Activated gamma-delta T cell treated with anti-CD3 and anti-CD28 coated beads, Interleukin-2, amount 50 U/mL, for 16 hours (primary cell): ENCODE measurements around the gene ORAI3.

Source experiments
- DNase-seq: peaks from one replicate; pipeline ENCODE4 v3.0.0-alpha.2; 2020; ENCODE audit warnings: low read depth

ORAI3 gene

DNA sequence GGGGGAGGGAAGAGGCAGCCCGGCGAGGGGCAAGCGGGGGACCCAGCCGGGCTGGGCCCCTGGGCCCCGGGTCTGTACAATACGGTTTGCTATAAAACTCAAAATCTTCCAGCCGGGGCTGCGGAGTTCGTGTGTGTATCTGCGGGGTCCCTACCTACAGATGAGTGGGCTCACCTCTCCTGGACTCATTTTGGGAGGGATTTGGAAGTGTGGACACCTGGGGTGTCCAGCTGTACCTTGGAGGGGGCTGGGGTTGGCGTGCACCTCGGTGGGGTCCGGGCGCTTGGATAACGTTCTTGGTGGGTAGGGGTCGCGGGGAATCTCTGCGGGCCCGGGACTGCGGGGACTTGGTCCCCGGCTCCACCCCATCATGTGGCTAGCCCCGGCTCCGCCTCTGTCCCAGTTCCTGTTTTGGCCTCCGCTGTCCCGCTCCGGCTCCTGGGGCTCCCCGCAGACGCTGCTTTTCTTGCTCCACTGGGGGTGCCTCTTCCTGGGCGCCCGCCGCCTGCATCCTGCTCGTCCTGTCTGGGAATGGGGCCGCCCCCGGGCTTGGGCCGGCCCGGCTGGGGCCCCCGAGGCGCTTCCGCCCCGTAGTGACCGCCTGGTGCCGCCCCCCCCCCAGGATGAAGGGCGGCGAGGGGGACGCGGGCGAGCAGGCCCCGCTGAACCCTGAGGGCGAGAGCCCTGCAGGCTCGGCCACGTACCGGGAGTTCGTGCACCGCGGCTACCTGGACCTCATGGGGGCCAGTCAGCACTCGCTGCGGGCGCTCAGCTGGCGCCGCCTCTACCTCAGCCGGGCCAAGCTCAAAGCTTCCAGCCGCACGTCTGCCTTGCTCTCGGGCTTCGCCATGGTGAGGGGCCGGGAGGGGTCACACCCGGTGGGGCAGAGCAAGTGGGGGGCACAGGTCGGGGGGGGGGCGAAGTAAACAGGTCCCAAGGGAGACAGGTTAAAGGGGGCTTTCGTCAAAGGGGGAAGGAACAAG, at the start of gene ORAI3:
Gene ORAI3, plus strand, starts transcription at position 402 of the 983 bp plus-strand sequence. Its CDS starts 222 bp downstream, at position 624.
- no peak for DNase-seq

- no peak for DNase-seq
Observed at GRCh38 chr16:30899794-30900193, 49.1 kb upstream of the ORAI3 start.

DNA sequence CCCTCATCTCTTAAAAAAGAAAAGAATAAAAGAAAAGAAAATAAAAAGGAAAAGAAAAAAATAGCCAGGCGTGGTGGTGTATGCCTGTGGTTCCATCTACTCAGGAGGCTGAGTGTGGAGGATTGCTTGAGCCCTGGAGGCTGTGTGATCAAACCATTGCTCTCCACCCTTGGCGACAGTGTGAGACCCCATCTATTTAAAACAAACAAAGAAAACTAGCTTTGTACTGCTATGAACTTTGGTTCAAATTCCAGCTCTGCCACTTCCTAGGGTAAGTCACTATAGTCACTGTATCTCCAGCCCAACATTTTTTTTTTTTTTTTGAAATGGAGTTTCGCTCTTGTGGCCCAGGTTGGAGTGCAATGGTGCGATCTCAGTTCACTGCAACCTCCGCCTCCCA, 48.3 kb upstream of the ORAI3 start:
- DNase-seq: no peak

DNA sequence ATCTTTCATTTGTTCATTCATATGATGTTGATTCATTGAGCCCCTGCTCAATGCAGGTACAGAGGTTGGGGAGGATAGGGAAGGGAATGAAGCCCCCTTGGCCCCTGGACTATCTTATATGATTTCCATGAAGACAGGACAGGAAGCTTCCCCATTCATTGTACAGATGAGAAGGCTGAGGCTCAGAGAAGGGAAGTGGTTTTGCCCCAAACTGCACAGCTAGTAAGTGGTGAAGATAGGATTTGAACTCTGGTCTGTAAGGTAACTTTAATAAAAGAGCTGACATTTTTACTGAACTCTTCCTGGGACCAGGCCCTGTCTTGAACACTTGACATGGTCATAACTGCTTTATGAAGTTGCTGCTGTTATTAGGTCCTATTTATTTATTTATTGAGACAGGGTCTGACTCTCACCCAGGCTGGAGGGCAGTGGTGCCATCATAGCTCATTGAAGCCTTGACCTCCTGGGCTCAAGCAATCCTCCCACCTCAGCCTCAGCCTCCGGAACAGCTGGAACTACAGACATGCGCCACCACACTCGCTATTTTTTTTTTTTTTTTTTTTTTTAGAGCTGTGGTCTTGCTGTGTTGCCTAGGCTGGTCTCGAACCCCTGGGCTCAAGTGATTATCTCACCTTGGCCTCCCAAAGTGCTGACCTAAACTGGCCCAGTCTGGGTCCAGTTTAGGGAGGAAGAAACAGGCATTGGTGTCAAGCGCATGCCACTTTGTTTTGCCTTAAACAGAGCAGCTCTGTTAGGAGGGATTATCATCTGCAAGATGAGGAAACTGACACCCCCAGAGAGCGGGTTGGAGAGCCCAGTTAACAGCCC, 47.5 kb upstream of the ORAI3 start:
- DNase-seq: no peak

DNA sequence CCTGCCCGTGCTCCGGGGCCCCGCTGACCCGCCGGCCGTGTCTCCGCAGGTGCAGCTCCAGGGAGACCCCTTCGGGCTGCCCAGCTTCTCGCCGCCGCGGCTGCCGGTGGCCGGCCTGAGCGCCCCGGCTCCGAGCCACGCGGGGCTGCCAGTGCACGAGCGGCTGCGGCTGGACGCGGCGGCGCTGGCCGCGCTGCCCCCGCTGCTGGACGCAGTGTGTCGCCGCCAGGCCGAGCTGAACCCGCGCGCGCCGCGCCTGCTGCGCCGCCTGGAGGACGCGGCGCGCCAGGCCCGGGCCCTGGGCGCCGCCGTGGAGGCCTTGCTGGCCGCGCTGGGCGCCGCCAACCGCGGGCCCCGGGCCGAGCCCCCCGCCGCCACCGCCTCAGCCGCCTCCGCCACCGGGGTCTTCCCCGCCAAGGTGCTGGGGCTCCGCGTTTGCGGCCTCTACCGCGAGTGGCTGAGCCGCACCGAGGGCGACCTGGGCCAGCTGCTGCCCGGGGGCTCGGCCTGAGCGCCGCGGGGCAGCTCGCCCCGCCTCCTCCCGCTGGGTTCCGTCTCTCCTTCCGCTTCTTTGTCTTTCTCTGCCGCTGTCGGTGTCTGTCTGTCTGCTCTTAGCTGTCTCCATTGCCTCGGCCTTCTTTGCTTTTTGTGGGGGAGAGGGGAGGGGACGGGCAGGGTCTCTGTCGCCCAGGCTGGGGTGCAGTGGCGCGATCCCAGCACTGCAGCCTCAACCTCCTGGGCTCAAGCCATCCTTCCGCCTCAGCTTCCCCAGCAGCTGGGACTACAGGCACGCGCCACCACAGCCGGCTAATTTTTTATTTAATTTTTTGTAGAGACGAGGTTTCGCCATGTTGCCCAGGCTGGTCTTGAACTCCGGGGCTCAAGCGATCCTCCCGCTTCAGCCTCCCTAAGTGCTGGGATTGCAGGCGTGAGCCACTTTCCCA, 46.6 kb upstream of the ORAI3 start:
- DNase-seq: peak; percentile 37

- no peak for DNase-seq
Observed at GRCh38 chr16:30903002-30903401, 45.9 kb upstream of the ORAI3 start.

DNA sequence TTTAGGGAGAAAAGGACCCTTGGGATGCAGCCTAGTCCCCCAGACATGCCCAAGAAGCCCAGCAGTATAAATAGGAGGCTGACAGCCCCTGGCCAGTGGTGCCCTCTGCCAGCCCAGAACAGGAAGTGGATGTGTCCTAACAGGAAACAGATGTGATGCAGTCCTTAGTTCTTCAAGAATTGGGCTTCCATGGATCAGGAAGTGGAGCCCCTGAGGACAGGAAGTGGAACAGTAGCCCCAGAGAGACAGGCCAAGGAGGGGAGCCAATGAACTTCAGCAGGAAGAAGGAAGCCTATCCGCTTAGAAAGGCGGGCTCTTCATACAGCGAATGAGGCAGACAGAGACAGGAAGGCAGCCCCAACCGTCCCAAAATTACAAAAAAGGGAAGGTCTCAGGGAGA, 45.3 kb upstream of the ORAI3 start:
- DNase-seq: no peak

DNA sequence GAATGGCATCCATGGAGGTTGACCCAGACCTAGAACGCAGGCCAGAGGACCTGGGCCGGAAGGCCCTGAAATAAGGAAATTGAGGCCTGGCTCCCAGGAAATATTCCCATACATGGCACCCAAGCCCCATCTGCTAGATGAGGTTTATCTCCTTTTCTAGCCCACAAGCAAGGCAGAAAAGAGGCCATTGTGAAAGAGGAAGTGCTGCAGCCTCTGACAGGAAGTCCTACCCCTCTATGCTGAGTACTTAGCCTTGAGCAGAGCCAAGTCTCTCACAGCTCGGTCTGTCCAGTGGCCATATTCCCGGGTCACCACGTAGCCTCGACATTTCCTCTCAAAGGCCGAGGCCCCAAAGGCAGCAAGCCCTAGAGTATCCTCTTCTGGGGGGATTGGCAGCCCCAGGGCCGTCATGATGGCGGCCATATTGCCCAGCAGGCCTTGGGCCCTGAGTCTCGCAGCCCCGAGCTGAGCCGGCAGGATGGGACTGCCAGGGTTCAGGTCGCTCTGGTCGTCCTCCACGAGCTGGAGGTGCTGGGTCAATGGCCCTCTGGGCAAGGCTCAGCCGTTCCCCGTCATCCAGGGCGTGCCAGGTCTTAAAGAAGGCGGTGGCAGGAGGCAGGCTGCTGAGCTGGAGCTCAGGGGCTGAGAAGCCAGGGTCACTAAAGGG, 44.6 kb upstream of the ORAI3 start:
- DNase-seq: no peak

- DNase-seq: no peak
Observed at GRCh38 chr16:30907064-30907463, 41.8 kb upstream of the ORAI3 start.

DNA sequence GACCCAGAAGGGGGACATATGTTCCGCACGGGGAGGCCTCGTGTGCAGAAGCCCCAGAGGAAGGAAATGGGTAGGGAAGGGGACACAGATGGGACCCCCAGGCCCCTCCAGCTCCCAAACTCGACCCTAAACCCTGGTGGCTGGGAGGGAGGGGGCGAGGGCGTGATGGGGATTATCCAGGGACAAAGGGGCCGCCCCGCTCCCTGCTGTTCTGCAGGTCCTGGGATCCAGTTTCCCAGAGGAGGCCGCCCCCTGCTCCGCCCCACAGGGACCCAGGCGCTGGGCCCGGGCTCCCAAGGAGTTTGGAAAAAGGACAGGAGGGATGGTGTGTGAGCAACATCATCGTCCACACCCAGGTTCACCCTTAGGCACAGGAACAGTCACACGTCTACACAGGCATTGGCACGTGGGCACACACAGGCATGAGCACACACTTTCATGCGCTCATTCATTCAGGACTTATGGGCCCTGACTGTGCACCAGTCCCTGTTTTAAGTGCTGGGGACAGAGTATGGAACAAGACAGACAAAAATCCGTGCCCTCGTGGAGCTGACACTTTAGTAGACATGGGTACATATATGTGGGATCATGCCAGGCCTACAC, 38.3 kb upstream of the ORAI3 start:
- DNase-seq: no peak

DNA sequence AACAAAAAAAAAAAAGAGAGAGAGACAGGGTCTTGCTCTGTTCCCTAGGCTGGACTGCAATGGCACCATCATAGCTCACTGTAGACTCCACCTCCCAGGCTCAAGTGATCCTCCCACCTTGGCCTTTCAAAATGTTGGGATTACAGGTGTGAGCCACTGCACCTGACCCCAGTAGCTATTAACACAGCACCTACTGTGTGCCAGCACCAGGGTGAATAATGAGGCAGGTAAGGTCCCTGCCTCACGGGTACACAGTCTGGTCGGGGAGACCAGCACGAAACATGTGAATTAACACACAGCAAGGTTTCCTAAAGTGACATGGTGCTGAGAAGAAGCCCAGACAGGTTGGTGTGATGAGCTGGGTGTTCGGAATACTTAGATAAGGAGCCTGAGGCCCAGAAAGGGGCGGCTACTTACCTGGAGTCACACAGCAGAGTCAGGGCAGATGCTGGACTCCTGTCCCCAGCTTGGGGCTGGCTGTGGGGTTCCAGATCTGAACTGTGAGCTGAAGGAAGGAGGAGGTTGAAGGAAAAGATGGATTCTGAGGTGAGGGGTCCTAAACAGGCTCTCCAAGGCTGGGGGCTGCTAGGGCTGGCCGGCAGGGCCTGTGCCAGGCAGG, 36.0 kb upstream of the ORAI3 start:
- DNase-seq: no peak

- no peak for DNase-seq
Observed at GRCh38 chr16:30914830-30915229, 34.0 kb upstream of the ORAI3 start.

DNA sequence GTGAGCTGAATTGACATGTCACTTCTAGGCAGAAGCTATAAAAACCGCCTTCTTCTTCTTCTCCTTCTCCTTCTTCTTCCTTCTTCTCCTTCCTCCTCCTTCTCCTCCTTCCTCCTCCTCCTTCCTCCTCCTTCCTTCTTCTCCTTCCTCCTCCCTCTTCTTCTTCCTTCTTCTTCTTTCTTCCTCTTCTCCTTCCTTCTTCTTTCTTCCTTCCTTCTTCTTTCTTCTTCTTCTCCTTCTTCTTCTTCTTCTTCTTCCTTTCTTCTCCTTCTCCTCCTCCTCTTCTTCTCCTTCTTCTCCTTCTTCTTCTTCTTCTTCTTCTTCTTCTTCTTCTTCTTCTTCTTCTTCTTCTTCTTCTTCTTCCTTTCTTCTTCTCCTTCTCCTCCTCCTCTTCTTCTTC, 30.3 kb upstream of the ORAI3 start:
- no peak for DNase-seq

DNA sequence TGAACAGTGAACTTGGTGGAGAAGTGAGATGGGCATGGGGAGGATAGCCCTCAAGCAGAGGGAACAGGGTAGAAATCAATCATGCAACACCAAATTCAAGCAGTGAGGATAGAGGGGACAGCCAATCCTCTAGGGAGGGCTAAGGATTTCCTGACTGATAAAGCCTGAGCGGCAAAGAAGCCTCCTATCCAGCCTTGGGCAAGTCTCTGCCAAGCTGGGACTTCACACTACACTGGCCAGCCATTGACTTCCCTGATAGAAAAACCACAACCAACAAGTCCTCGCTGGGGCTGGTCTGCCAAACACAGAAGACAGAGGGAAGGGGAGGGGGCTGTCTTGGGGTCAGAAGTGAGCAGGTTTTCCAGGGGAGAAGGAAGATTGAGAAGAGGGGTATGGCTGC, 28.0 kb upstream of the ORAI3 start:
- no peak for DNase-seq

DNA sequence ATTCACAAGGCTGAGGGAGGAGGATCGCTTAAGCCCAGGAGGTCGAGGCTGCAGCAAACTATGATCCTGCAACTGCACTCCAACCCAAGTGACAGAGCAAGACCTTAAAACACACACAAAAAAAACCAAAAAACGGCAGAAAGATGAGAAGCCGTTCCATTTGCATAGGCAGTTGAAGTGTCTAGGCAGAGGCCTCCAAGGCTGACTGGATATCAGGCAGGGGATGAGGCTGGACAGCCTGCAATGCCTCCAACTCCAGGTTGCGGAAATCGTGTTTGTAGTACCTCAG, 27.5 kb upstream of the ORAI3 start:
- DNase-seq: no peak

GRCh38 chr16:30921748-30922419, 27.0 kb upstream of the ORAI3 start:
- DNase-seq: peak; percentile 87

GRCh38 chr16:30922420-30922959, 26.4 kb upstream of the ORAI3 start:
- peak; percentile 99 for DNase-seq

DNA sequence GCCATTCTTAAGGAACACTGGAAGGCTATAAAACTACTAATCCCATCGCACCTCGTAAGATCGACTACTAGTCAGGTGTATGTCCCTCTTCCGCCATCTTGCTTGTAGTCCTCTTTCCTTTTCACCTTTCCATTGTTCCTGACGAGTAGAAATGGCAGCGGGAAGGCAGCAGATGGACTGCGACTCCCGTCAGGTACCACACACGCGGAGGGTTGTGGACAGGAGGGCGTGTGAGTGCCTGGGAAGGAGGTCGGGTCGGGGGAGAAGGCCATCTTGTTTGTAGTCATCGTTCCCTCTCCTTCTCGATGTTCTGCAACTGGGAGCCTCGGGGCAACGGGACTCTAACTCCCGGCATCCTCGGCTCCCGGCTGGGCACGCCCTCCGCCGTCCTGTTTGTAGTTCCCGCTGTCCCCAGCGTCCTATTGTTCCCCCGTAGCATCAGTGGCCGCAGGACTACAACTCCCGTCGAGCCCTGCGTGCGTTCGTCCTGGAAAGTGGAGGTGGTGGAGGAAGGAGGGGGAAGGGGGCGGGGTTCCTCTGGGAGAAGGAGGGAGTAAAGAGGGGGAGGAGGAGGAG, 25.8 kb upstream of the ORAI3 start:
- DNase-seq: peak; percentile 94

DNA sequence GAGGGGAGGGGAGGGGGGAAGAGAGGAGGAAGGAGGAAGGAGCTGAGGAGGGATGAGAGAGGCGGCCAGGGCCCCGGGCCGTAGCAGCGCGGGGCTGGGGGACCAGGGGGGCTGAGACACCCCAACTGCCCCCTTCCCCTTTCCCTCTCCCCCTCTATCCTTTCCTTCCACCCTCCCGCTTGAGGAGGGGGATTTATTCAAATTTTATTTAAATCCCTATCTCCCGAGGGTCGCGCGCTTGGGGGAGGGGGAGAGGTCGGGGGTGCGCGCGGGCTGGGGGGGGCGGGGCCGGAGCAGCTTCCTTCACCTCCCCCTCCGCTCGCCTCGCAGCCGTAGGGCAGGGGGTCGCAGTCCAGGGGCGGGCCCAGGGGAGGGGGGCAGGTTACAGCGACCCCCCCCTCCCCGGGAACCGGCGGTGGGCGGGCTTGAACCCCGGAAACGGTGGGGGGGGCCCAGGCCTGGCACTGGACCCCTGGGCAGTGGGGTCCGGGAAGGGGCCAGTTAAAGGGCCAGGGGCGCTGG, 25.3 kb upstream of the ORAI3 start, which contains the start of gene FBXL19:
Gene FBXL19, plus strand, starts transcription at position 19 of the 522 bp plus-strand sequence. CDS start 2,183 bp downstream, outside the sequence.
- no peak for DNase-seq
